SHP77 treated with DMSO at 0.1 percent for 48 hours (cell line): ENCODE data around the gene TMEM52.

Source experiments
- DNase-seq: peaks from one replicate; lab custom pipeline; 2025; lab: John Stamatoyannopoulos, UW

TMEM52 gene

DNA sequence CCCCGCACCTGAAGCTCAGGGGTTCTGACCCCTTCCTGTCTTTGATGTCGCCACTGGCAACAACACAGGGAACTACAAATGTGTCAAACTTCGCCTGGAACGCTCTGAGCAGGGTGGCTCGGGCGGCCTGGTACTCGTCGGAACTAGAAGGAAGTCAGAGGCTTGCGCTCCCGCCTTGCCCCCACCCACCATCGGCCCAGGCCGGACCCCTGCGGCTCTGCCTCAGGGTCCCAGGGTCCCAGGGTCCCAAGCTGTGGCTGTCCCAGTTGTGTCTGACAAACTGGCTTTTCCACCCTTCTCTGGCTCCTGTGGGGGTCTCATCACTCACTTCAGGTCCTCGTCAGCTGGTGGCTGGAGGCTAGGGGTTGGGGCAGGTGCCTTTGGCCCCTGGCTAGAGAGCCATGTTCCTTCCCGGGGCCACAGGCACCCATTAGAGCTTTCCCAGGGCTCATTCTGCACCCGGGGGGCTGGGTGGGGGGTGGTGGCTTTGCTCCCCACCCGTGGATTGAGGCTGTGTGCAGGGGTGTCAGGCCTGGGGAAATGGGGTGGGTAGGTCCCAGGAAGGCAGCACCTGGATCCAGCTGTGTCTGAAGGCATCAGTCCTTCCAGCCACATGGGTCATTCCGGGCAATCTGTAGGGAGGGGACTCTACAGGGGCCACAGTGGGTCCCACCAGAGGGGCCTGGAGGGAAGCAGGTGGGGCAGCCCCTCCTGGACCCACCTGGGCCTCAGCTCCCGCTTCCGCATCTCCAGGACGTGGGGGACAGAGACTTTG, 8.0 kb upstream of the TMEM52 start:
- DNase-seq = no peak

DNA sequence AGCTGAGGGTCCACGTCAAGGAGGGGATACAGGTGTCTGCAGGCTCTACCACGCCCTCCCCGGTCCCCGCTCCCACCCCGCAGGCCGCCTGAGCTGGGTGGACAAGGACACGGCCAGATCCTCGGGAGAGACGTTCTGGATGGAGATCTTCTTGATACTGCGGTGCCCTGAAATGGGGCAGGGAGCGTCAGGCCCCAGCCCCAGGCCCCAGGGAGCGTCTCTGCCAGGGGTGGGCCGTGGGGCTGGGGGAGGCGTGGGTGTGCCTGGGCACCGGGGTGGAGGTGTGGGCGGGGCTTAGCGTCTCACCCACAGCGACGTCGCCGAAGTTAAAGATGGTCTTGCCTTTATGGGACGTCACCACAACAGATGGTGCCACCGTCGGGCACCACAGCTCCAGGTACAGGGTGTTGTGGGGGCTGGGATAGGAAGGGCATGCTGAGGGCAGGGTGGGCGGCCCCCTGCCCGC, 7.3 kb upstream of the TMEM52 start:
- no peak for DNase-seq

DNA sequence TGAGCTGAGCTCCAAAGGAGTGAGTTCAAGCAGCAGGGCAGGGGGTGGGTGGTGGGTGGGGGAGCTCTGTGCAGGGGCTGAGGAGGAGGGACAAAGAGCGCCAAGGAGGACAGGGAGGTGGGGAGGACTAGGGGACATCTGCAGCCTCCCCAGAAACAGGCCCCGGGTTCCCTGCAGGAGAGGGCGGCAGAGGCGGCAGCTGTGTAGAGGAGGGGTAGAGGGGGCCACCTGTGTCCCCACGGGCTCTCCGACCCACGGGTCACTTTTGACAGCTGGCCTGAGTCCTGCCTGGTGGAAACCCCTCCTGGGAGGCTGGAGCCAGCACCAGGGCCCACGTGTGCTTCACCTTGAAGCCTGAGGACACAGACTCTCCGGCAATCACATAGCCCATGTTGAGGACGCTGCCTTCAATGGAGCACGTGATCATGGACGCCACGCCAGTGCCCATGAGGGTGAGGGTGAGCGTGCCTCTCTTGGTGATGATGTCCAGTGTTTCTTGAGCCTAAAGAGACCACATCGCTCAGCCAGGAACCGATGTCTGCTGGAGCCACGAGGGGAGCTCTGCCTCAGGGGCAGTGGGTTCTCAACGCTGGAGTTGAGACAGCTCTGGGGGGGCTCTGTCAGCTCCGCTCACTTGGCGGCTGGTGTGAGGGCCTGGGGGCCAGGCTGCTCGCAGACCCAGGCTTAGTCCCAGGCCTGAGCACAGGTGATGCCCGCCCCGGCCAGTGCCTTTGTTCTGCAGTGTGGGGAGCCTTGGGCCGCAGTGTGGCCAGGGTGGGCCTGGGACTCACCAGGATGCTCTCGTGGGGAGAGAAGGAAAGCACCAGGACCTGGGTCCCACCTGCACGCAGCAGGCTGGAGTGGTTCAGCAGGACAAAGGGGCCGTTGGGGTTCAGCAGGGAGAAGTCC, 6.6 kb upstream of the TMEM52 start:
- no peak for DNase-seq

DNA sequence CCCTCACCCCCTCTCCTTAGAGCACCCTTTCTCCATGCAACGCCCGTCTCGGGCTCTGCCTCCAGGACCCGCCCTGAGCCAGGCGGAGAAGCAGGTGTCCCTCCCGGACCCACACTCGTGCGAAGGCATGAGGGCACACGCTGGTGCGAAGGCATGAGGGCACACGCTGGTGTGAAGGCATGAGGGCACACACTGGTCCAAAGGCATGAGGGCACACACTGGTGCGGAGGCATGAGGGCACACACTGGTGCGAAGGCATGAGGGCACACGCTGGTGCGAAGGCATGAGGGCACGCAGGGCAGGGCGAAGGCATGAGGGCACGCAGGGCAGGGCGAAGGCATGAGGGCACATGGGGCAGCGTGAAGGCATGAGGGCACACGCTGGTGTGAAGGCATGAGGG, 5.8 kb upstream of the TMEM52 start:
- DNase-seq = no peak

DNA sequence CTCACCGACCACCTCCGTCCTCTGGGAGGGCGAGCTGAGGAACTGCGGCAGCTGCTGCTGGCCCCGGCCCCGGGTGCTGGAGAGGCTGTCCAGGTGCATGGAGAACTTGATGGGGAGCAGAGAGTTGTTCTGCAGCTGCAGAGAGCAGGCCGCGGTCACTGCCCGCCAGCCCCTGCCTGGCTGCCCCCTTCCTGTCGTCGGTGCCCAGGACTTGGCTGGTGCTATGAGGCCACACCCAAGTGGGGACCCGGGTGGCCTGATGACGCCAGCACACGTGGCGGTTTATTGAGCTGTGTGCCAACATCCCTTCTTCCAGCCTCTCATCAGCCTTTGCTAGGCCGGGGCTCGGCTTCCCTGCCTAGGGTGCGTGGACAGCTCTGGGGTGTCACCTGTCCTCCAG, 5.3 kb upstream of the TMEM52 start:
- DNase-seq = peak; percentile 51

DNA sequence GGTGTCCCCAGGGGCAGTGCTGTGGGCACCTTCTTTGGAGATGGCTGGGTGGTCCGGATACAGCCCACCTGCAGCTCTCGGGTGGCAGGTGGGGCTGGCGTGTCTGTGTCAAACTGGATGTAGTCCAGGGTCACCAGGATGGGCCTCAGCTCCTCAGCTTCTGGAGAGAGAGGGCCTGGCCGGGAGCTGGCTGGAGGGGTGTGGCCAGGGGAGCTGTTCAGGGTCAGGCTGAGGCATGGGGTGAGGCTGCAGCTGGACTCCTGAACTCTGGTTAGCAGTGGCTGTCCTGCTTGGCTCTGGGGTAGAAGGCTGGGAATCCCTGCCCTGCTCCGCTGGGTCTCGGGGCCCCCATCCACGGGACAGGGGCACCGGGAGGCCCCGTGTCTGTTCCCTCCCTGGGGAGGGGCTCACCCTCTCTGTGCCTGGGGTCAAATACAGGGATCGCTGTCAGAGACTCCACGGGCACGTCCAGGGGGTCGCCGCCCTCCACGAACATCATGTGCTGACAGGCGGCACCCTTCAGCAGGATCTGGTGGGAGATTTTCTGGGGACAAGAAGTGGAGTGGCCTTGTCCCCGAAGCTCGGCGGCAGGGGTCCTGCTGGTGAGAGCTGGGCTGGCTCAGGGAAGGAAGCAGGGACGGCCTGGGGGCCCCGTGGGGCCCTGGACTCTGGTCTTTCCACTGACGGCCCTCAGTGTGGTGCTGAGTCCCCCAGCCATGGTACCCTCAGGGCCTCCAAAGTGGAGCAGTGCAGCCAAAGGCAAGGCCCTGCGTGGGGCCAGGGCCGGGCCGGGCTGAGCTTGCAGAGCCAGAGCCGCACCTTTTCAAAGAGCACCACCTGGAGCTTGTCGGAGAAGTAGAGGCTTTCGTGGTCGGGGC, 4.1 kb upstream of the TMEM52 start:
- no peak for DNase-seq

DNA sequence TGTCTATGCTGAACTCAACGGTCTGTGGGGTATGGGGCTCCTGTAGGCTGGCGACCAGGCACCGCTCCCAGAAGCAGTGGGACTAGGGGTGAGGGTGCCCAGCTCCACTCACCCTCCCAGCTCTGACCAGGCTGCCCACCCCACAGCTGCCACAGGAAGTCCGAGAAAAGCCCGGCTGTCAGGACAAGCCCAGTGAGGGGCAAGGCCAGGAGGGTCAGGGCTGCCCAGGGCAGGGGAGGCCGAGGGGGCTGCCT, 3.5 kb upstream of the TMEM52 start:
- DNase-seq = no peak

DNA sequence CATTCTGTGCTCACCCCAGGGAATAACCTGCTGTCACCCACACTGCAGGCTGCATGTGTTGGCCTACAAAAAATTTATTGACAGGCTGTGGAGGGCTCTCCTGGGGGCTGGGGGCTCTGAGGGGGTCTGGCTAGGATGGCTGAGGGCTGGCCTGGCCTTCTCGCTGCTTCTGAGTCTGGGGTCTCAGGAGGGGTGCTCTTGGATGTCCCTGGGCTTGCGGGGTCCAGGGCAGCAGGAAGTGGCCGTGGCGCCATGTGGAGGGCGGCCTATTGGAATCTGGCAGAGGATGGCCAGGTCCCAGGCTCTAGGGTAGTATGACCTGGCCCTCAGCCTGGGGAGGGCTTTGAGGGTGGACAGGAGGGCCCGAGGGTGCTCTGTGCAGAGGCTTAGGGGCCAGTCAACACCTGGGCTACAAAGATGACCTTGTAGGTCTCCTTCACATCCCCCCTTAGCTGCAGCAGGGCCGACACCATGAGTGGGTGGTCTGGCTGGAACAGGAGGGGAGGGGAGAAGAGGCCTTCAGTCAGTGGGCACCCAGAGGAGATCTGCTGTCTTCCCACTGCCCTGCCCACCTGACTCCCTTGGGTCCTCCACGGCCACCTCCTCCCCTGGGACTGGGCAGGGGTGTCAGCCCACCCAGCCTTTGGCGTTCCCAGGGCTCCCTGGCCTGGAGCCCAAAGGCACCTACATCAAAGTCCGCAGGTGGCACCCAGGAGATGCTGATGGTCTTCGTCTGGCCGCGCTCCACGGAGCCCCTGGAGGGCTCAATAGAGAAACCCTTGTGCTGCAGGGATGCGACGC, 3.0 kb upstream of the TMEM52 start:
- no peak for DNase-seq

DNA sequence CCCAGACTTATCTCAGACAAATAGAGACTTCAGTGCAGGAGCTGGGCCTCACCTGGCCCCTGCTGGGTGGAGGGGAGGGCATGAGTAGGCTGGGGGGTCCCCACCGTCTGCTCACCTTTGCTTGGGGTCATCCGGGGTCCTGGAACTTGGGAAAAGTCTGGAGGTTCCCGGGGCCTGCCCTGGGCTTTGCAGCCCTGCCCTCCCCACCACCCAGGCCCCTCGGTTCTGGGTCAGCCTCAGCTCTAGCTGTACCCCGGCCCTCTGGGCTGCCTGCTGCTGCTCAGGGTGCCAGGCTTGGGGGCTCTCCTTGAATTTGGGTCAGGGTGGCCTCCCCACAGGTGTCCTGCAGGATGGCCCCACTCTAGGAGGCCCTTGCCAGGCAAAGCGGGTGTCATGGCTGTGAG, 2.4 kb upstream of the TMEM52 start:
- DNase-seq = no peak

DNA sequence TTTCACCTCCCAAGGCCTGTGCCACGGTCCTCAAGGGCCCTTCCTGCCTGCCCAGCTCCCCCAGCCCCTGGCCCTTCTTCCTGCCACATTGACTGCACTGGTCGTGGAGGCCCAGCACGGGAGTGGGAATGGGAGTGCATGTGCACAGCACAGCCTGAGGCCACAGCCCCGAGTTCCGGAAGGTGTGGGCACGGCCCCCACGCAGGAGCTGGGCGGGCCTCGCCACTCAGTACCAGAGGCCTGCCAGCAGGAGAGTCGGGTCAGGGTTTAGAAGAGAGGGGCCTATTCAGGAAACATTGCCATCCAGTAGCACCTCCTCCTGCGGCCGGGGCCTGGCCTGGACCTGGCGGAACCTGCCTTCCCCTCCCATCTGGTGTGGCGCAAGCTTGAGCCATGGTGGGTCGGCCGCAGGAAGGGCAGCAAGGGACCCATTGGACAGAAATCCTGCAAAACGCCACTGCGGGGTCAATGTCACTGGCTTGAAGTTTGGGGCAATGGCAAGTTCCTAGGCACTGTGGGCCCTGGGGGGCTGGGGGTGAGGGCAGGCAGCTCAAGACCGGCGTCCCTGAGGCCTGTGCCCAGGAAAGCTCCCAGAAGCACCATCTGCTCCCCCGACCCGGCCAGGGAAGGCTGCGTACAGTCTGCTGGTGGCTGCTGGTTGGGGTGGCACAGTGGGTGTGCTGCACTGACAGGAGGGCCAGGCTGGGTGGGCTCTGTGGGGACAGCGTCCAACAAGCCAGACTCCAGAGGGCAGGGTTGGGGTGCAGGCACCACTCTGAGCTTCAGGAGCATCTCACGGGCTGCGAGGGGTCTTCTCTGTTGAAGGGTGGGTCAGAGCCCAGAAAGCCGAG, 1.8 kb upstream of the TMEM52 start:
- no peak for DNase-seq

DNA sequence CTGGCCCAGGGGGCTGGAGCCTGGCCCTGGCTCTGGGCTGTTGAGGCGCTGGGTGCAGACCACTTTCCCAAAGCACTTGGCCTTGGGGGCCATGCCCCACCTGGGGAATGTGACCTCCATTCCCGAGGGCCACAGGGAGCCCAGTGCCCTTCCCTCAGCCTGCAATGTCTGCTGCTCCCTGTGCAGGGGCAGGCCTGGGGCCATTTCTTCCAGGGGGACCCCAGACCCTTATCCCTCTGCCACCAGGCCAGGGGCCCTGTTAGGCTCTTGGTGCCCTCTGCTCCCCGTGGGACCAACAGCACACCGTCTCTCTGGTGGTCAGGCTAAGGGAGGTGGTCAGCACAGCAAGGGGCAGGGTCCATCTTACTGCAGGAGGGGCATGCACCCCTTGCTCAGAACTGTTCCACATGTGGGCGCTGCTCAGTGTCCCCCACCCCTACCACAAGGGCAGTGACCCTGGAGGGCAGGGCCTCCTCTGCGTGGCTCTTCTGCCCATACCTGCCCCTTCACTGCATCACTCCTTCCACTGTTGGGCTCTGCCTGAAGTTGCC, 1.1 kb upstream of the TMEM52 start:
- DNase-seq = no peak

DNA sequence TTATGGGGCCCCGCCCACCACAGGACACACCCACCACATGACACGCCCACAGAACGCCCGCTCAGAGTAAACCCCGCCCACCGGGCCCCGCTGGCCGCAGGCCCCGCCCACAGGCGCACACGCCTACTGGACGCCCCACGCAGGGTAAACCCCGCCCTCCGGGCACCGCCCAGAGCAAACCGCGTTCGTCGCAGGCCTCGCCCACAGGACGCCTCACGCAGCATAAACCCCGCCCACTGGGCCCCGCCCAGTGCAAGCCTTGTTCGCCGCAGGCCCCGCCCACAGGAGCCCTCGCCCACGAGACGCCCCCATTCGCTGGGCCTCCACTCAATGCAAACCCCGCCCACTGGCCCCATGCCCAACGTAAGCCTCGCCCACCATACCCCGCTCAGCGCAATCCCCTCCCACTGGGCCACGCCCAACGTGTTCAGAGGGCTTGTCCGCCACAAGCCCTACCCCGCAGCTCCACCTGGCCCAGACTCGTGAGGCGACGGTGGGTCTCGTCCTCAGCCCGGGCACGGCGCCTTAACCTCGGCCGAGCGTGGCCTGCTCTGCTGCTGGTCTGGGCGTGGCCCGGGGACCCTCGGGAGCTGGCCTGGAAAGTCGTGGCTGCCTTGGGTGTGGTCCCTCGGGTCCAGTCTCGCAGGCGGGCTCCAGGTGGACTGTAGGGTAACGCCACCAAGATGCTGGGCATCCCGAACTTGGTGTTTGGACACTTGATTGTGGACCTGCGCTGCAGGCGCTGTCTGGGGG, 401 bp upstream of the TMEM52 start:
- peak; percentile 87 for DNase-seq

DNA sequence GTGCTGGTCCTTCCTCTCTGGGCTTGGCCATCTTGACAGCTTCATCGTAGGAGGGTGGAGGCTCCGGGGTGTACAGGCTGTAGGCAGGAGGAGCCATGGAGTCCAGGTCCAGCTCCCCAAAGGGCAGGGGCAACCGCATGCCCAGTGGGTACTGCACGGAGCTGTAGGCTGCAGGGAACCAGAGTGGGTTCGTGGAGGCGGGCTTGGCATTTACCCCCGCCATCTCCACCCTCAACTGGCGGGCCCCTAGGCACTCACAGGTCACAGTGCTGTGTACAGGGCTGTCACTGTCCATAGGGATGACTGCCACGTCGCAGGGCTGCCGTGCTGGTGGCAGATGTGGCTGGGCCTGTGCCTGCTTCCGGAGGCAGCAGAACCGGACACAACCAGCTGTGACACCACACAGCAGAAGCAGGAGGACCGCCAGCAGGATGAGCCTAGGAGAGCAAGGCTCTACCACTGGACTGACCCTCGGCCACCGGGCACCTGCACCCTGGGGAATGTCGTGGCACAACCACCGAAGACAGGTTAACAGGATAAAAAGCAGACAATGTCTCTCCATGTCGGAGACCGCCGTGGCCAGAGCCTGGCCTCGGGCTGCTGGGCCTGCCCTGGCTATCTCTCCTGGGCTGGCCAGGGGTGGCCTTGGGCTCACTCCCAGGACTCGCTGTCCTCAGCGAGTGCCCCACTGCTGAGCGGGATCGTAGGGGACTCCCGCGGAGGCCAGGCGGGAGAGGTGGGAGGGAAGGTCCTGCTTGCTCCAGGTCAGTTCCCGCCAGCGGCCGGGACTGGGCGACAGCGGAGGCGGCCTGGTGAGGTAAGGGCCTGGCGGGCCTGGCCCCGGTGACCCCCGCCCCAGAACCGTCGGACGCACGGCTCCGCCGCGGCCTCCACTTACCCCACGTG, 831 bp downstream of the TMEM52 start:
- no peak for DNase-seq

DNA sequence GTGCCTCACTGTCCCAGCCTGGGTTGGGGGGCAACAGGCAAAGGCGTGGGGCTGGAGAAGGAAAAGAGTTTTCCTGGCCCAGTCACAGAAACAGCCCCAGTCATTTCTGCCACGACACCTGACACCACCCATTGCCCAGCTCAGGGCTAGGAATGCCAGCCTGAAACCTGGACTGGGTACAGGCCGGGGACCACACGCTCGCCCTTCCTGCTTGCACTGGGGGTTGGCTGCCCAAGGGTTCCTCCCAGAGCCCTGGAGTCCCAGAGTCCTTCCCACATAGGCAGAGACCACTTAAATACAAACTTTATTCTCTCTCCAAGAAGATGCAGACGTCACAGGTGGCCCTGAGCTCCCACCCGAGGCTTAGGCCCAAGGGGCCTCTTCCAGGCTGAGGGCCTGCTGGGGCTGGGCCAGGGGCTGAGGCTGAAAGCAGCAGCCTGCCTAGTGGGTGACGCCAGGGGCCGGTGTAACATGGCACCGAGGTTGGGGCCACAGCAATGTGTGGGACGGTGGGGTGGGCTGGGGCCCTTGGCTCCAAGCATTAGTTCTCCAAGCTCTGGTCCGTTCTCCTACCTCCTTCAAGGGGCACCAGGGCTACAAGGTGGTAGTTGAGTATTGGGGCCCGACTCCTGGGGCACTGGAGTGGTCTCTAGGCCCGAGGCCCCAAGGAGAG, 1.6 kb downstream of the TMEM52 start:
- no peak for DNase-seq

DNA sequence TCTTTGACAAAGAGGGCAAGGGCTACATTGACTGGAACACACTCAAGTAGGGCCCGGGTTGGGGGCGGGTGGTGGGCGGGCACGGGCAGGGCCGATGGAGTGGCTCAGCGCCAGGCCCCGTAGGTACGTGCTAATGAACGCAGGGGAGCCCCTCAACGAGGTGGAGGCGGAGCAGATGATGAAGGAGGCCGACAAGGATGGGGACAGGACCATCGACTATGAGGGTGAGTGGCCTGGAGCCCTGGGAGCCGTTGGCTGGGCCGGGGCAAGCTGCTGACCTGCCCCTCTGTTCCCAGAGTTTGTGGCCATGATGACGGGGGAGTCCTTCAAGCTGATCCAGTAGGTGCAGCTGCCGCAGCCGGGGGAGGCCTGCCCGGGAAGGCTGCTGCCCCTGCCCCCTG, 2.2 kb downstream of the TMEM52 start:
- no peak for DNase-seq

DNA sequence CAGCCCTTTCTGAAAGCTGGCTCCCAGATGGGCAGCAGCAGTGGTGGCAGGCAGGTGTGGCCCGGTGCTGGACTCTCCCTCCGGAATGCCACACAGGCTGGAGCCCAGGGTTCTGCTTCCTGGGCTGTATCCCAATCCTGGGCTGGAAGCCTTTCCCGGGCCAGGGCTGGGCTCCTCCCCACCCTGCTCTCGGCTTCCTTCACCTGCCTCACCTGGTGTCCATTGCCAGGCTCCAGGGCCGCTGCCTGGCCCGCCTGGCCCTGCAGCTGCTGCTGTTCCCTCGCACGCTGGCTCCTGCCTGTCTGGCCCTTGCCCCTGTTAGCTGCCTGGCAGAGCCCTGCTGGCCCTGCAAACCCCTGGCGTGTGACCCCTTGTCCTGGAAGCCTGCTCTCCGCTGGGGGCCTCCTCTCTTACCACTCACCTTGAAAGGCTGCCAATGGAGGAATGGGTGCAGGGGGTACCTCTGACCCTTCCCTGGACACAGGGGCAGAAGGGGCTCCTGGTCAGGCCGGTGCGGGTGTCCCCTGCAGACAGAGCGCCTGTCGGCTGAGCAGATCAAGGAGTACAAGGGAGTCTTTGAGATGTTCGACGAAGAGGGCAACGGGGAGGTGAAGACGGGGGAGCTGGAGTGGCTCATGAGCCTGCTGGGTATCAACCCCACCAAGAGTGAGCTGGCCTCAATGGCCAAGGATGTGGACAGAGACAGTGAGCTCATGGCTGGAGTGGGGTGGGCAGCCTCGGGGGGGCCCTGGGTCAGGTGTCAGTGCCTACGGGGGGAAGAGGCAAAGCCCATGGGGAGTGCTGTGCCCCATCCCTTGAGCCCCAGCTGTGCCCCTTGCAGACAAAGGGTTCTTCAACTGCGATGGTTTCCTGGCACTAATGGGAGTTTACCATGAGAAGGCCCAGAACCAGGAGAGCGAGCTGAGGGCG, 2.9 kb downstream of the TMEM52 start:
- no peak for DNase-seq
